GM18511 (cell line): ENCODE data around the gene CDK6.

ENCODE experiments used
- ATAC-seq: cut with Tn5 transposase; IDR thresholded peaks from one replicate; pipeline ENCODE4 v1.9.1; 2021; ENCODE audit warnings: mild to moderate bottlenecking, moderate library complexity; ENCODE audit not compliant: unreplicated experiment

CDK6 gene

DNA sequence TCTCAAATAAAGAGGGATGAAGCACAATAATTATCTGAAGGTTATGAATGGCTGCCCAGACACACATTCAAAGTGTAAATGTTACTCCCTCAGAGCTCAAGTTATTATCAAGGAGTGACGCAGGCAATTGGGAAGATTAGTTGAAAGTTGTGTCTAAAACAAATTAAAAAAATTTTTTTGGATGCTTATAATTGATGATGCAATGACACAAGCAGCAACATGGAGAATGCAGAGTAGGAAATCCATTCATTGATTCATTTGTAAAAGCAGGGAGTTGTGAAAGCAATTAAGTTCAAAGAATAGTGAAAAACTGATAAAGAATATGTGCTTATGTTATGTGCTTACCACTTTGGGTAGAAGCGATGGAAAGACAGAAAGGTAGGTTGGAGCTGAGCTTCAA, 120.4 kb downstream of the CDK6 start:
- no peak for ATAC-seq

DNA sequence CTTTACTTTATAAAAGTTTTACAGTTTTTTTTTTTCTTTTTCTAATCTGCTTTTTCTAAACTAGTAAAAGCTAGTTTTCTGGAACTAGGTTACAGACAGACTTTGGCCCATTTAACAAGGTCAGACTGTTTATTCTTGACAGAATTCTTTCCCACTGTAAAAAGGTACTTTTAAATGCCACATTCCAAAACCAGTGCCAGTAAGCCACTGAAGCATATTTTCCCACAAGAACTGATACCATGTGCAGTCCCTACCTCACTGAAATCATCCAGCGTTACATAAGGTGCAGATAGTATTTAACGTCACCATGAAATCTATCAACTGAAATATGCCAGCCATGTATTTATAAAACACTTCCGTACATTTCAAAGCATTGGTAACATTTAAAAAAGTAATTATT, 121.6 kb downstream of the CDK6 start:
- no peak for ATAC-seq

GRCh38 chr7:92714280-92714679, 122.1 kb downstream of the CDK6 start:
- no peak for ATAC-seq

- ATAC-seq = no peak
Observed at GRCh38 chr7:92709912-92710311, 126.5 kb downstream of the CDK6 start.

- no peak for ATAC-seq
Observed at GRCh38 chr7:92709150-92709549, 127.2 kb downstream of the CDK6 start.

GRCh38 chr7:92708111-92709042, 128.0 kb downstream of the CDK6 start:
- ATAC-seq = no peak

- no peak for ATAC-seq
Observed at GRCh38 chr7:92707435-92707834, 128.9 kb downstream of the CDK6 start.

DNA sequence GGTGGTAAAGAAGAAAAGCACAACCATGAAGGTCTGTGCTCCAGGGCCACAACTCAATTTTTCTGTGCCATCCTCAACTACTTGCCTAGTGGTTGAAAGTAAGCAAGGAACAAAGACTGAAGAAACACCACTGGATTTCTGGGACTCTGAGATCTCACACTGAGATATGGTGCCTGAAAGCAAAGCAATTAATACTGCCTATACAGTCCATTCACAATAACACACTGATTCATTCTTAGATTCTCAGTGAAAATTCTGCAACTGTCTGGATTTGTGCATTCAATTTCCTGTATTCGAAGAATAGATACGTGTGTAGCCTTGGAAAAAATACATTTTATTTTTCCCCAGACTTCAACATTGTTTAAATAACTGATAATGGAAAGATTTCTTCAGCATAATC, 129.8 kb downstream of the CDK6 start:
- ATAC-seq = no peak

DNA sequence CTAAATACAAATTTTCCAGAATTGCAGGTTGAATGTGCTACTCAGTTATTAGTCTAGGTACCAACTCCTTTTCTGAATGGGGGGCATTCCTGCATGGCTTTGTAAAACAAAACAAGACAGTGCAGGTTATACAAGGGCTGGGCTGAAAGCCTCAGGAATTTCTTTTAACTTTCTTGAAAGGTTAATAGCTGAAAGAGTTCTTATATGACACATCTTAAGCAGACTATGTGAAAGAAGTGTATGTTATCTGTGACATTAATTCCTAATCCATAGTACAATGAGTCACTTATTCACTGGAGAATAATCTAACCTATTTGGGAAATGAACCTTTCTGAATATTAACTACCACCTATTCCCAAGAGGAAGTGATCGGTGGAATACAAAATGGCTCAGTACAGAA, 130.5 kb downstream of the CDK6 start:
- ATAC-seq = no peak

- no peak for ATAC-seq
Observed at GRCh38 chr7:92704858-92705257, 131.5 kb downstream of the CDK6 start.

DNA sequence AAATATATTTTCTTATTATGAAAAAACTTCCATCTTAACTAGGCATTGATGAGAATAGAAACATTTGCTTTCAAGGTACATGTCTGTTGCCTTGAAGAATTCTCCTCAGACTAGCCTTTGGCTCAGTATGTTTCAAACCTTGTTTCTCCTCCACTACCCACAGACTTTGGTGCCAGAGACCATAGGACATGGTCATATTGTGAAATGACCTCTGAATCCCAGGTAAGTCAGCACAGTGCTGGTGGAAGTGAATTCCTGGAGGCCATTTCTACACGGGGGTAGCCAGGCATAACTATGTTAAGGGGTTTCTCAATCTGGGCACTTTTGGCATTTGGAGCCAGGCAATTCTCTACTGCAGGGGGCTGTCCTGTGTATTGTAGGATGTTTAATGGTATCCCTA, 133.8 kb downstream of the CDK6 start:
- ATAC-seq = no peak

GRCh38 chr7:92699966-92700514, 136.3 kb downstream of the CDK6 start:
- ATAC-seq = no peak

GRCh38 chr7:92699560-92699959, 136.8 kb downstream of the CDK6 start:
- no peak for ATAC-seq

DNA sequence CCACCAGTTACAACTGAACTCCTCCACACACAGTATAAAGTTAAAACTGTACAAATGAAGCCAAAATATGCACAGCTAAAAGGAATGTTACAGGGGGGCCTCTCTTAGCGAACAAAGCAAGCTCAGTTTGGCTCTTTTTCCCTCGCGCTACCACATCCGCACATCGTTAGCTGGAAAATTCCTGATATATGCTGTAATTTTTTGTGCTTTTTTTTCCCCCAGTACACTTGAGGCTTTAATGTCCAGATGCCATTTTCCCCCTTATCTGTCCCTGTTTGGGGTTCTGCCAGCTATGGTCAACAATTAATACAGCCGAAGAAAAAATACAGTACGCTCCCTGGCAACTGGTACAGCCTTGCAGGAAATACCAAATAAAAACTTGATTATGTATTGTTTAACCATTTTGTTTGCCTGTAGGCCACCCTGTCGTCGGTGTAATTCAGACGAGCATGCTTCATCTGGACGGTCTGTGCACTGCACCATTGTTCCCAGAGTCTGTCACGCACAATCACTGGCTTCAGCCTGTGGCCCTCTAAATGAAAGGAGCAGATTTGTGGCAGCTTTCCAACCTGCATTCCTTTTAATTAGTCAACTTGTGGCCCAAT, 138.0 kb downstream of the CDK6 start:
- no peak for ATAC-seq

GRCh38 chr7:92697414-92697813, 139.0 kb downstream of the CDK6 start:
- no peak for ATAC-seq

DNA sequence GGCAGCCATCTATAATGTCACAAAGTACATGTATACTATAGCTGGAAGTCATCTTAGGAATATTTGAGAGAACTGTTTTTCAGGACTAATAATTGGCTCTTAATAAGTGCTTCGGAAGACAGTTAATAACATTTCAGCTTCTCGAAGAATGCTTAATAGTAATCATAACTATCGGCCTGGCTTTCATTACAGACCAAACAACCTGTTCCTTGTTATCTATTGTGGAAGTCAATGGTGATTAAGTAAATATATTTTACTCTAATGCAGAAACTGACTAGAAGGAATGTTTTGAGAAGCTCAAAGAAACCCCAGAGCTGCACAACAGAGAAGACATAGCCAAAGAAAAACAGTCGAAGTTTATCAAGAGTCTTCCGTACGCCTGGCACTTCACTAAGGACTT, 139.4 kb downstream of the CDK6 start:
- ATAC-seq = no peak

DNA sequence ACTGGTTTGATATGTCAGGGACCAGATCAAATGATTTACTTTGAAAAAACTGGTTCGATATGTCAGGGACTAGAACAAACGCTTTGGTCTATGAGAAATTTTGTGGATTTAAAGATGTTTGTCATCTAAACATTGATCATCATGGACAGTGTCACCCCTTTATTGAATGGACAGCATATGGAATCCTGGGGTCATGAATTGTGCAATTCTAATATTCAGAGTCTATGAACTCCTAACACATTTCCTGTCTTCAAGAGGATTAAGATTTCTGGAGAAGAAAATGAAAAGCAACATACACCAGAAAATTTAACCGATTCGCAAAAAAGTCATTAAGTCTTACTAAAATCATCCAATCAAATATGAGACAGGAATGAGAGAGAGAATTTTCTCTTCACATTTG, 139.8 kb downstream of the CDK6 start:
- ATAC-seq = no peak

GRCh38 chr7:92695308-92696261, 140.8 kb downstream of the CDK6 start:
- peak; percentile 39 for ATAC-seq

- ATAC-seq = no peak
Observed at GRCh38 chr7:92694211-92694610, 142.2 kb downstream of the CDK6 start.

DNA sequence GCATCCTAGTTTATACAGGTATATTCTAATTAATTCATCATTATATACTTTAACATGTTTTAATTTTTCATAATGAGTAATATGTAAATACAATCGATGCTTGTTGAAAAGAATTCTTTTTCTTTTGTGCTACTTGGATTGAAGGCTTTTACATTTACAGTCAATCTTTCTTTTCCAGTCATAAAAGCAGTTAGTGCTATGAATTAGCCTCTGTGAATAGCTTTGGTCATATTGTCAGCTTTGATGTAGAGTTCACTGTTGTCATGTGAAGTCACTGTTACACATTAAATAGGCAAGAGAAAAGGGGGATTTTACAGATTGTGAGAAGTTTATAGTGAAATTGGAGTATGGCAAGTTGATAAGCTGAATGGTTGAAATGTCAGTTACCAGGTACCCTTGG, 142.9 kb downstream of the CDK6 start:
- no peak for ATAC-seq

DNA sequence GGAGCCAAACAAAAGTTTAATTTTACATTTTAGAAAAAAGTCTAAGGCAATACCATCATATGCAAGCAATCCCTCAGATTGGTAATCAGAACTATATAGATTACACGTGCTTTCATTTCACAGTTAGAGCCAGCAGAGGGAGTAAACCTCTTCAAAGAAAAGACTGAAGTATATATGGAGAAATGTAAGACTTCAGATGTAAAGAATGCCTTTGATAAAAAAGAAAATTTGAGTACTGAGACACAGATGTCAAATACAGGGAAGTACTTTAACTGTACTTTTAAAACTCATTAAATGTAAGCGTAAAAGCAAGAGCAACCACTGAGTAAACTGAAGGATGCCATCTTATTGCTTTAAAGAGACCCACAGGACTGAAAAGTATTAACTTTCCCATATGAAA, 144.8 kb downstream of the CDK6 start:
- peak; percentile 80 for ATAC-seq
